Fibroblast of lung (primary cell): Measurements from ENCODE around the gene PGAP3.

ENCODE experiments used
- EZH2 ChIP-seq: IDR thresholded peaks from 2 replicates; pipeline ENCODE4 v1.5.1; 2012; ENCODE audit warnings: low read length, control low read depth, mild to moderate bottlenecking; ENCODE audit errors: missing control alignments
- TF ChIP-seq, protein P1 (sequence below), 2 donors: IDR thresholded peaks in 1 of 2; conservative IDR thresholded peaks in 1 of 2; 1 replicate in 1 of 2; 2 replicates in 1 of 2; pipeline ENCODE4 v1.5.1; 2011 to 2012; ENCODE audit warnings: low read length in 2 of 2, control low read depth in 1 of 2, inconsistent platforms in 1 of 2, low read depth in 1 of 2, mild to moderate bottlenecking in 1 of 2

DNA sequence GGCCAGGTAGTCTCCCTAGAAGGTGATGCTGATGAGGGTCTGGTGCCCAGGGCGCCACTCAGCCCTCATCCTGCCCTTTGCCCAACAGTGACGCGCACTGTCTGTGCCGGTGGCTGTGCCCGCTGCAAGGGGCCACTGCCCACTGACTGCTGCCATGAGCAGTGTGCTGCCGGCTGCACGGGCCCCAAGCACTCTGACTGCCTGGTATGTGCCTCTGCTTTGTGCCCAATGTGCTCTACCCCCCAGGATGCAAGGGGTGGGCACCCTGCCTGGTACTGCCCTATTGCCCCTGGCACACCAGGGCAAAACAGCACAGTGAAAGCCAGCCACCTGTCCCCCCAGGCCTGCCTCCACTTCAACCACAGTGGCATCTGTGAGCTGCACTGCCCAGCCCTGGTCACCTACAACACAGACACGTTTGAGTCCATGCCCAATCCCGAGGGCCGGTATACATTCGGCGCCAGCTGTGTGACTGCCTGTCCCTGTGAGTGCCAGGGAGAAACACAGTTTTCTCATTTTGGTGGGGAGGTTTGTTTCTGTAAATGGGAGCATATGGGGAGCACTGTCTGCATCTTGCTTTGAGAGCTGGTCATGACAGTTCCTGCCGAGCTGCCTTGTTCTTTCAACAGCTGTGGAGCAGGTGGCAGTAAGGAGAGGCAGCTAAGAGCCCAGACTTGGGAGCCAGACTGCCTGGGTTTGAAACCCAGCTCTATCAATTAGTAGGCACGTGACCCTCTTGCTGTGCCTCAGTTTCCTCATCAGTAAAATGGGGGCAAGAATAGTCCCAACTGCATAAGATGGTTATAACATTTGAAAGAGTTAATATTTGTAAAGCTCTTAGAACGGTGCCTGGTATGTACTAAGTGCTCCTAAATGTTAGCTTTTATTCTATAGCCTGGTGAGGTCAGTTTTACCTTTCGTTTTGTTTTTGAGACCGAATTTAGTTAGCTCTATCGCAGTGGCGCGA, 22.4 kb upstream of the PGAP3 start:
- TF ChIP-seq, protein P1, sequence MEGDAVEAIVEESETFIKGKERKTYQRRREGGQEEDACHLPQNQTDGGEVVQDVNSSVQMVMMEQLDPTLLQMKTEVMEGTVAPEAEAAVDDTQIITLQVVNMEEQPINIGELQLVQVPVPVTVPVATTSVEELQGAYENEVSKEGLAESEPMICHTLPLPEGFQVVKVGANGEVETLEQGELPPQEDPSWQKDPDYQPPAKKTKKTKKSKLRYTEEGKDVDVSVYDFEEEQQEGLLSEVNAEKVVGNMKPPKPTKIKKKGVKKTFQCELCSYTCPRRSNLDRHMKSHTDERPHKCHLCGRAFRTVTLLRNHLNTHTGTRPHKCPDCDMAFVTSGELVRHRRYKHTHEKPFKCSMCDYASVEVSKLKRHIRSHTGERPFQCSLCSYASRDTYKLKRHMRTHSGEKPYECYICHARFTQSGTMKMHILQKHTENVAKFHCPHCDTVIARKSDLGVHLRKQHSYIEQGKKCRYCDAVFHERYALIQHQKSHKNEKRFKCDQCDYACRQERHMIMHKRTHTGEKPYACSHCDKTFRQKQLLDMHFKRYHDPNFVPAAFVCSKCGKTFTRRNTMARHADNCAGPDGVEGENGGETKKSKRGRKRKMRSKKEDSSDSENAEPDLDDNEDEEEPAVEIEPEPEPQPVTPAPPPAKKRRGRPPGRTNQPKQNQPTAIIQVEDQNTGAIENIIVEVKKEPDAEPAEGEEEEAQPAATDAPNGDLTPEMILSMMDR (conservative IDR thresholded peaks at IDR 0.05 in 1 of 2, IDR thresholded peaks at IDR 0.05 in 1 of 2; ENCODE audit: low read depth in 1 of 2, low read length in 2 of 2), result no peak
- TF ChIP-seq EZH2, result no peak
